ENCODE results near the gene IL17RD.

The IL17RD gene

DNA sequence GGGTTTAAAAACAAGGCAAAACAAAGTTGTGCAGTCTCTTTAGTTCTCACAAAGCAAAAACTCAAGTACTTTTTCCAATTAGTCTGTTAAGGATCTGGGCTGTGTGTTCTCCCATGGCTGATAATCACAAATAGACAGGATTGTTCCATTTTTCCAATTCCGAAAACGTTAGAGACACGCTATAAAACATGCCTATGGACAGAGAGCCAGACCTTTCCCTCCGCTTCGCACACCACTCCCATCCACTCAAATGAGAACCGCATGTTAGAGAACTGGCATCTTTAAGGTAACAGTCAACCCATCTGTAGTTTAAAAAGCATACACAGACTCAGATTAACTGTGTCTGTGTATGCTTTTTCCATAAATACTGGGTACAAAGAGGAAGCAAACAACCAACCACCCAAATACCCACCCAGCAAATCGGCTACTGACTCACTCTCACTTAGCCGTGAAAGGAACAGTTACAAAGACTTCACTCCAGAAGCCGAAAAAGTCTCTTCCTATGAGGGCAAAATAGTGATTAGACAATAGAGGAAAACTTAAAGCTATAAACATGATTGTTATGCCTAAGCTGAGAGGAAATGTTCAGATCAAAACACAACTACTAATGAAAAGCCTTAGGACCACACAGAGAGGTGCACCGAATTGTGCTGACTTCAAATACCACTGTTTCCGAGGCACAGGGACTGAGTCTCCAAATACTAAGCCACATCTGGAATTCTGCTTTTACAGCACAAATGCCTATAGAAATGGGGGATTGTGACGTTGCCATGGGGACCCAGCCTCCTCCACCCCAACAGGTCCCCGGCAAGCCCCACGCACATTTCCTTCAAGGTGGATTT, 36.1 kb downstream of the IL17RD start:
- no peak for DNase-seq

DNA sequence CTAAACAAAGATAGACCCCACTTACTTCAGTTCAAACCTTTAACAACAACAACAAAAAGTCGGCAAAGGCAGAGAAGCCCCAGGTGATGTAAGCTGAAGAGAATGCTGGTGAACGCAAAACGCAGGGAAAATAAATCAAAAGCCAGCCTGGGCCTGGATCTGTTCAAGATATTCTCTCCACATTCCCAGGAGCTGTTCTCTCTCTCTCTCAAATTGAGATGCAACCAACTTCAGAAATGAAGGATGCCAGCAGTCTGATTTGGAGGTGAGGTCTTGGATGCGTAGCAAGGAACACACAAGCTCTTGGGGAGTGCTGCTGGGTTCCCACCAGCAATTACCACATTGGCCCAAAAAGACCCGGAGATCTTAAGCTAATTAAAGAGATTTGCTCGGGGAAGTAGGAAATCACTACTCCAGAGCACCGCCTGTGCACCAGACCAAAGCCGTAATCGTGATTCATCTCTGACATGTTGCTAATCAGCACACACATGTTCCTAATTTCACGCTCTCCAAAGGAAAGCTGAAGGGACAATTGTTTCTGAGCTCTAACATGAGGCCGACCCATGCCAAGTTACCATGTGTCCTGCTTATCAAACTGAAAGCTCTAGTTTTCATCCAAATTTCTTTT, 37.1 kb downstream of the IL17RD start:
- DNase-seq: no peak

DNA sequence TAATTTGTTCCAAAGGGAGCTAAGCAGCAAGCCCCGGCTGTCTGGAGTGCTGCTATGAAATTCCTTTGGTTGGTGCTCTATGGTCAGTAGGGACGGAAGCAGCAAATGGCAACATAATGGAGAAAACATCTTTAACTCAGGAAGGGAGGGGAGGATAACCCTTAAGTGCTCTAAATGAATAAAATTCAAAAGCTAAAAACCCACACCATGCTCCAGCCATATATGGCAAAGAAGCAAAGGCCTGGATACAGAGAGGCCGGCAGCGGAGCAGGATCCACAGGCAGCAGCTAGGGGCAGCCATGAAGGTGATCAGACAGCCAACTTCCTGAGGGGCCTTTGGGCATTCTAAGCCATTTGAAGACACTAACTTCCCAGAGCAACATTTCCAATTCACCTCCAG, 38.9 kb downstream of the IL17RD start:
- no peak for DNase-seq

DNA sequence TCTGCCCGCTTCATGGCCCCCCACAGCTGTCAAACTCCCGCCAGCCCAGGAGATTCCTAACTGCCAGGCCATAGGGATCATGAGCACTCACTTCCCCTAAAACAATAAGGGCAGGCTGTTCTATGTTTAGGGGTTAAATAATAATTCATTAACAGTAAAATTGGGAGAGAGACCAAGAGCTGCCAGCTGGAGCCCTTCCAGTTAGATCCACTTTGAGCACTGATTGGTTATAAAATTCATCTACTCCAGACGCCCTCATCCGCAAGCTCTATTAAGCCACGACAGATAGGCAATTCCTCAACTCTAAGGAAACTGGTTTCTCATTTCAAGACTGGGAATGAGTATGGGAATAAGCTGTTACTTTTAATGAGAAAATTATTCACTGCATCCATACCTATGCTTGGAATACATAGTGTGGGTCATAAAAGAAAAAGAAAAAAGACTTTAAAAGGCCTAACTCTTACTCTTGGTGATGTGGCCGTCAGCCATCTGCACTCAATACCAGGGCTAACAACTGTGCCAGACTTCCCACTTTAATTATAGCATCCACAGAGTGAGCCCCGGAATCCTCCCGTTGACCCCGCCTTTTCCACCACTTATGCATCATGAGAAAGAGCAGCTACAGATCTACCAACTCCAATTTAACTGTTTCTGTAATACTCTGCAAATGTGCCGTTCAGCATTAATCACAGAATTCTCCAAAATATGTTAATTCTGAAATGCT, 44.5 kb downstream of the IL17RD start:
- DNase-seq: no peak

DNA sequence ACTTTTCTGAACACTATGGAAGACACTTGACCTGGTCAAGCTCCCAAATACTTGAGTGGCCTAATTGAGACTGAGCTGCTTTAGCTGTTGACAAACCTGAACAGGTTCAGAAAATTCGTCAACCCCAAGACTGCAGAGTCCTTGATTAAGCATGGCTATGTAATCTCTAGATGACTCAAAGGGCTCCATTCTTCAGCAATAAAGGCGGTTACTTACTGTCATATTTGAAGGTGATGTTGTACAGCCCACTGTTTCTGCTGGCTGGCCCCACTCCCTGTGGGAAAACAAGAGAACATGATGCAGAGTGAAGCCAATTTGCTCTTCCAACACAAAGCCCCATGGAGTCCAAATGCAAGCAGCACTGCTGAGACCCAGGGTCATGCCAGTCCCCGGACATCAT, 45.1 kb downstream of the IL17RD start:
- no peak for DNase-seq

DNA sequence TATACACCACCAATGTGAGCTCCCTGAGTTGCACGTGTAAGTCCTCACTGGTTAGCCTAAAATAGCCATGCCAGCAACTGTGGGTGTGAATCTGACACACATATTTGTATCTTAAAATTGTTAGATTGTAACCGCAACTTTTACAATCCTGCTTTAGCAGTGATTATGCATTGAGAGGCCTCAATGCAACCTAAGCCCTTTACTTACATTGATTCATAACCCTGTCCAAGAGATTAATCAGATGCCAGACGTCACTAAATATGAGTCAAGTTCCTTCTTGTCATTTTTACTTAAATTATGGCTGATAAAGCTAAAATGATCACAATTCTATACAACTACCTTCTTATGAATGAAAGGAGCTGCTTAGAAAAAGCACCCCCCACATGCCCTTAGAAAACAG, 46.9 kb downstream of the IL17RD start:
- DNase-seq: no peak

DNA sequence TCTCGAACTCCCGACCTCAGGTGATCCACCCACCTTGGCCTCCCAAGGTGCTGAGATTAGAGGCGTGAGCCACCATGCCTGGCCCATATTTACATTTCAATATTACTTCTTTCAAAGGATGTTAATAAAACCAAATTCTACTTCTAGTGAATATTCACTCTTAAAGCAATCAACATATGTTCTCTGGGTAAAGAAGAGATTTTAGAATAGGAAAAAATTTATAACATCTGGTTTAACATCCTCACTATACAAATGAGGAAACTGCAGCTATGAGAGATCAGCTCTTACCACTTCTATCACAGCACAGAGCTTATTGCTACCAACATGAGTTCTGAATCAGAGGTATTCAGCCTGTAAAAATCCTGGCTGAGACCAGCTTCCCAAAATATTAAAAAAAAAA, 48.7 kb downstream of the IL17RD start:
- DNase-seq: no peak

DNA sequence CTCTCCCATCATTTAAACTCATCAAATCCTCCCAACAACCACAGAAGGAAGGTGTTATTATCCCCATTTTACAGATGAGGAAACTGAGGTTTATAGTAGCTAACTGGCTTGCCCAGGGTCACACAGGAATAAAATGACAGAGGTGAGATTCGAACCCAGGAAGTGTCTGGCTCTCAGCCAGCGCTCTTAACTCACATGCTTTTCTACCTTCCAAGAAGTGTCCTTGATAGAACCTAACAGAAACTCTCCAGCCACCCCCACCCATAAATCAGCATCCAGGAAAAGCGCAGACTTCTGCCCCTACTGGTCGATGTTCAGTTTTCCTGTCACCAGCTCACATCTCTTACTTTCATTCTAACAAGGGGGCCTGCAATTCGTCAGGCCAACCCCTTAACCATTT, 52.9 kb downstream of the IL17RD start:
- DNase-seq: no peak

DNA sequence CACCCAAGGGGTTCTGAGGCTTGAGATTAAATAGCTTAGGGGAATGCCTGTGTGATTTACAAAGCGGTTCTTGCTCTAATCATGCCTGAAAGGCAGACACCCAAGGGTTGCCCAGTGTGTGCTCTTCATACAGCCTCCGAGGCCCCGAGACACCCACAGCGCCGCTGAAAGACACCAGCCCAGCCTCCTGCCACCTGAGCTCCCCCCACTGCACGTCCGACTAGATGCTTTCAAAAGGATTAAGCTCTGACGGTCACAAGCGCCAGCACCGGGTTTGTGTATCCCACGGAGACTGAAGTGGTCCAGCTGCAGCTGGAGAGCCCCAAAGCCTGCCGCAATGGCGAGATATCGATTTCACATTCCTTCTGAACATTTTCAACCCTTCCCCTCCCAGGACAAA, 54.4 kb downstream of the IL17RD start:
- no peak for DNase-seq

DNA sequence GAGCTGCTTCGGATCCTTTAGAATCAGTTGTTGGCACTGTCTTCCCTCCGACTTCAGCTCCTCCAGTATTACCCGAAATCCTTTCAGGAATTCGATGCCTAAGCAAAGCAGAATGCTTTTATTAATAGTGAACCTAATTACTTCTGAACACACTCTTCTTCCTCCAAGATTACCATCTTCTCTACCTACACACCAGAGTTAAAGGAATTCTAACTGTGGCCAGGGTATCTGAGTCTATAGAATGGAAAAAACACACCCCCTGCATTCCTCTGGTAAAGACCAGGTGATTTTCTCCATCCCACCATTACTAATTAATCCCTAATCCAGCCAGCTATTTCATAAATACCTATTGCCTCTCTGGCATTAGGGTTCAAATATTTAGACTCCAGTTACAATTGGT, 54.9 kb downstream of the IL17RD start:
- no peak for DNase-seq

DNA sequence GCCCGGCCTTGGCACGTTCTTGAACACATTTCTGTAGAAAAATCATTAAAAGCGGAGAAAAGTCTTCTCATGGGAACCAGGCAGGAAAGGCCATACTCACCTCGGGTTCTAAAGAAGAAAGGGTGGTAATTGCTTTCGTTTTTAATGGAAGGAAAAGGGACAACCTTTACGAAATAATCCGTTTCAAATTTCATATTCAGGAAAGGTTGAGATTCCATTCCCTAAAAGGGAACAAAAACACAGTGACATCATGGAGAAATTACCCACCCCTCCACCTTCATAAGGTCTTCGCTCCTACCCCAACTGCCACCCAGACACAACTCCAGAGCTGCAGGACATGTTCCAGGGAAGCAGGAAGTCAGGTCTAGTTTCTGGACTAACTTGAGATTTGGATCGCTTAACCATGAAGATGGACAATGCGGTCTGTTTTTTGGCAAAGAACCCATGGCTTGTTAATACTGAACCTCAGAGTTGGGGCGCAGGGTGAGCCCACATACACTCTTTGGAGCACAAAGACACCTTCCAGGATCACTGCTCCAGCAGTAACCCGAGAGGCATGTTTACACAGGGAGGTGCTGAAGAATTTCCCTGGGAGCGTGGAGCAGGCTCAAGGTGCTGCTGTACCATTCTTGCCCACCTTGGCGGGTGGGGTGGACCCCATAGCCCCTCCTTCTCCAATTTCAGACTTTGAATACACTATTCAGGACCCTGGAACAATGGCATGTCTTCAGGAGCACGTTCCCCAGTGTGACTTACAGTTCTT, 55.5 kb downstream of the IL17RD start:
- DNase-seq: no peak

DNA sequence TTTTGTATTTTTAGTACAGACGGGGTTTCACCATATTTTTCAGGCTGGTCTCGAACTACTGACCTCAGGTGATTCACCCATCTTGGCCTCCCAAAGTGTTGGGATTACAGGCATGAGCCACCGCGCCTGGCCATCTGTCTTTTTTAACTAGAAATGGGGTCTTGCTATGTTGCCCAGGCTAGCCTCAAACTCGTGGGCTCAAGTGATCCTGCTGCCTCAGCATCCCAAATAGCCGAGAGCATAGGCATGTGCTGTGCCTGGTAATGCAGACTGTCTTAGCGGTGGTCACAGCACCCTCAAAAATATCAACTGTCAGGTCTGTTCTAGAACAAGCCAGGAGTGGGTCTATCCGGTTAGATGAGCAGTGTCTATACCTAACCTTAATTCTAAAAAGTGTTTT, 56.5 kb downstream of the IL17RD start:
- DNase-seq: no peak

DNA sequence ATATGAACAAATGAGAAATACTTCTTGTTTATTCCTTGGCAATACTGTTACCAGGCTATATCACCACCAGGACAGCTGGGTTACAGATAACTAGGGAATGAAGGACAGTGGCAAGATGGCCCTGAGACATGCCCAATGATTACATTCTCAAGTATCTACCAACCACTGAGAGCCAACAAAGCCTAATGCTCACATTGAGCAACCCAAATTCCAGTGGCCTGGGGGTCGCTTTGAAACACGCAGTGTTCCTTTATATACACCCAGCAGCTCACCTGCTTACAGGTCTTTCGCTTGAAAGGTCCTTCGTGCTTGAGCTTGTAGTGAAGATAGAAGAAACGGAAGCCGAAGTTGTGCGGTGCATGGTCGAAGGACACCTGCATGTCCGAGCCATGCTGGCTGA, 59.6 kb downstream of the IL17RD start:
- DNase-seq: no peak

DNA sequence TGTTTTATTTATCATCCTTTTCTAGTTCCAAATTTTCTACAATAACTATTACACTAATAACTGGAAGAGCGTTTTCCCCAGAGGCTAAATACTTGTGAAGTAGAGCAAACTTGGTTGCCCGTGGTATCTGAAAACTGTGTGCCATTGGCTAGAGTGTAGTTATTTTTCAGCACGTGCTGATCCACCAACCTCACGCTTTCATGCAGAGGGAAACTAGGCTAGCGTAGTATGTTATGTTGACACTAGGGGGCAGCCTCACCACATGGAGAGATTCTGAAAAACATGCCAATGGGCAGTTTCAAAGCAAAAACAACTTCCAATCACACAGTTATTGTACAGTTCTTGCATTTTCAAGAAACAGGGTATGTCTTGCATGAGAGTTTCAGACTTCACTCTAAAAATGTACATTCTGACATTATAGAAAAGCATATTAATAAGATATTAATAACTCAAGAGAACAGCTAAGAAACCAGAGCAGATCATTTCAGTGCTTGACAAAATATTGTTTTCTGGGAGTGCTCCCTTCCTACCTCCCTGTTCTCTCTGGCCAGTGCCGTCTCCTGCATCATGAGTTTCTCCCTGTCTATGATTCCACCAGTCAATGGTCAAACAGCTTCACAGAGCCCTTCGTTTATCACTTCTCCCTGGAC, 65.0 kb downstream of the IL17RD start:
- peak; percentile 48 to 62 for DNase-seq

DNA sequence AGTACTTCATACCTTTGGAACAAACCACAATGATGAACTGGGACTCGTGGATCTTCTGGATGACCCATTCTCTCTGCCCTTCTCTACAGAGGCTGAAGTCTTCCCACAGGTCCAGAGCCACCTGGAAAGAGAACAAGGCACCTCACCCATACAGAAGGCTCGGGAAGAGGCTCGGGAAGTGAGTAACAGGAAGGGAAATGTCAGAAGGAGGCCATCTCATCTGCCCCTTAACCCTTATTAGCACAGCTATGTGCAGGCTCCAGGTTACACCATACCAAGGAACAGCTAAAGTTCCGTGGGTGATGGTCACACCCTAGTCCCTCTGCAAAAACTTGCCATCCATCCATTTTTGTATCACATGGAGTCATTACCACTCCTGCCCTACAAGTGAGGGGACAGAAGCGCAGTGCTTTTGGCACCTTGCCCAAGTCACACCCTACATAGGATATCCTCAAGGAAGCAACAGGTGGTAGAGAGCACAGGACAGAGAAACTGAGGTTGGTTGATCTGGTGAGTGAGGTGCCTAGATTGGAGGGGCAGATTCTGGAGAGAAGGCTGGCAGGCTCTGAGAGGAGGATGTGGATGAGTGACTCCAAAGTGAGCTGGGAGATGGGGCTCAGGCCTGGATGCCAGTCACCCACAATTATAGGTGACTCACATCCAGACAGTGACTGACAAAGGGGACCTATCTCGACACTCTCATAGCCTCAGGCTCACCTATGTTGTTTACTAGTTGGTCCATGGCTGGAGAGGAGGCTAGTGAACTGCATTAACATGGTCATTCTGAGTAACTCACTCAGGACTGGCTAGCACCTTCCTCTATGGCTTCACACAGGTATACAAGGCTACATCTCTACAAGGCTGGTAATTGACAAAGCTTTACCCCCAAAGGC, 66.5 kb downstream of the IL17RD start:
- DNase-seq: no peak

DNA sequence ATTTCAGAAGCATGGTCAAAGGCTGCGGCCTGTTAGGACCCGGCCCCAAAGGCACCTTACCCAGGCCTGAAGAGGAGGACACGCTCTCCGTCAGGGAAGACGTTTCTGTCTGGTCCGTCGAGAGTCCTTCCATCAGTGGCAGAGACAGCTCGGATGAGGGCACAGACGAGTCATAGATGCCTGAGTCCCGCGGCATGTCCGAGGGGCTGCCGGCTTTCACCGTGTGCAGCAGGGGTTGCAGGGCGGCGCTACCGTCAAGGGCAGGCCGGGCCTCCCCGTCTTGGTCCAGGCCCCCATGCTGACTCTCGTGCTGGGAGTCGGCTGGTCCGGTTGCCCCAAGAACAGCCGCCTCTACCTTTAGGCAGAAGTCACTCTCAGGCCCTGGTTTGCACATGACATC, 67.6 kb downstream of the IL17RD start:
- no peak for DNase-seq

DNA sequence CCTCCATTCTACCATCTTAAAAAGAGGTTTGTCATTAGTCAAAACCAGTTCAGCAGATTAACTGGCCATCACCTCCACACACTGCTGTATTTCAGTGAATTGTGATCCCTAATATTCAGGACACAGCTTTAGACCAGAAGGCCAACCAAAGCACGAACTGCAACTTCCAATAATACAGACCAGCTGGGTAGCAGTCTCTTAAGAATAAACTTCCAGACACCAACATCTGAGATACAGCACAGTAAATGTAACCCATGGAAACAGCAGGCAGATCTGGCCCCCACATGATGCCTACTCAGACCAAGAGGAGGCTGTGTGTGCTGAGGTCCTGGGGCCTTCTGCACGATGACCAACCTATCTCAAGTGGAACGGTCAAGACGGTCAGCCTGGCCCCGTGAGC, 69.8 kb downstream of the IL17RD start:
- DNase-seq: no peak

DNA sequence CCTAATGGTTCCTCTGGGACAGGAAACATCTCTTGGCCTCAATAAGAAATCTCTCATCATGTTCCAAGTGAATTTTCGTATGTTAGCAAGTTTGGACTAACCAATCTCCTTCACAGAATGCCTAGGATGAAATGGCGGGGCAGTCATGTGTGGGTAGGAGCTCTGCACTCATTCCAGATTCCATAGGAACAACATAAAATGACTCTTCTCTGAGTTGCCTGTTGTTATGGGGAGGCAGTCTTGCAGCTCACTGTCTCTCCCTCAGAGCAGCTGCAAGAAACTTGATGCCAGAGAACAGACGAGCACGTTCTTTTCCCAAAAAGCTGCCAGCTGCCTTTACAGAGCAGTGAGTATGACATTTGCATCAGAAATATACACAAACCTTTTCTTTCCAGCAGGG, 70.6 kb downstream of the IL17RD start:
- DNase-seq: no peak

DNA sequence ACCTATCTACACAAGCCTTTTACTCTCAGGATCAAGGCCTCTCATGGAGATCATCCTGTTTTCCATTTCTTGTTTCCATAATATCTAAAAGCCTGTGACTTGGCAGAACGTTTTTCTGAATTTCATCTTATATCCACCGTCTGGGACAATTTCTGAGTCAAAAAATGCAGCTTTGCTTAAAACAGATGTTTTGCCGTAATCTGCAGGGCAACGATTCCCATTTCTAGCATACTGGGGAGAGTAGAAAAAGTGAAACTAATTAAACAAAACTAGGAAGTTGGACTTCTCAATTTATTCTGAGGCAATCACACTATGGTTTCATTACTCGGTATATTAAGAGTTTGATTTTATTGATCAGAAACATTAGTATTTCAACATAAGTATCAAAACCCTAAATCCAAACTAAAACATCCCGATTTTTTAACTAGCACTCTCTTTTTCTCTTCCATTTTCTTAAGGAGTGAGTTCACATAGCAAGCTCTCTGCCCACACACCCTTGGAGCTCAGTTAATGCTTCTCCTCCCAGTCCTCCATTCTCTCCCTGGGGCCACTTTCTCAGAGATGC, 71.1 kb downstream of the IL17RD start:
- DNase-seq: no peak

DNA sequence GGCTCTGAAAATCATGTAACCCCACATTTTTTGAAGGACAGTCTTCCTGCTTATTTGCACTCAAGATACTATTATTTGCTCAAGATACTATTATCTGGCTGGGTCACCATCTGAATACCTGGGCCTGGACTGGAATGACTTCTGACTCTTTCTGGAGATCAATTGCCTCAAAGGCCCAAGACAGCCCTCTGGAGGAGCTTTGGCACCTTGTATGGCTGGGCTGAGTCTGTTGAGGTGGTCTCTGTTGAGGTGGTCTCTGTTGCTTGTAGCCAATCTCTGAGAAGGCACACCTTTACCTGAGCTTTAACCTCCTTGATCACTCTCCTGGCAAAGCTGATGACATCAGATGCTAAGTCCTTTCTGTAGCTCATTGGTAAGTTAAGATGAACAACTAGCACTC, 71.7 kb downstream of the IL17RD start:
- DNase-seq: no peak

DNA sequence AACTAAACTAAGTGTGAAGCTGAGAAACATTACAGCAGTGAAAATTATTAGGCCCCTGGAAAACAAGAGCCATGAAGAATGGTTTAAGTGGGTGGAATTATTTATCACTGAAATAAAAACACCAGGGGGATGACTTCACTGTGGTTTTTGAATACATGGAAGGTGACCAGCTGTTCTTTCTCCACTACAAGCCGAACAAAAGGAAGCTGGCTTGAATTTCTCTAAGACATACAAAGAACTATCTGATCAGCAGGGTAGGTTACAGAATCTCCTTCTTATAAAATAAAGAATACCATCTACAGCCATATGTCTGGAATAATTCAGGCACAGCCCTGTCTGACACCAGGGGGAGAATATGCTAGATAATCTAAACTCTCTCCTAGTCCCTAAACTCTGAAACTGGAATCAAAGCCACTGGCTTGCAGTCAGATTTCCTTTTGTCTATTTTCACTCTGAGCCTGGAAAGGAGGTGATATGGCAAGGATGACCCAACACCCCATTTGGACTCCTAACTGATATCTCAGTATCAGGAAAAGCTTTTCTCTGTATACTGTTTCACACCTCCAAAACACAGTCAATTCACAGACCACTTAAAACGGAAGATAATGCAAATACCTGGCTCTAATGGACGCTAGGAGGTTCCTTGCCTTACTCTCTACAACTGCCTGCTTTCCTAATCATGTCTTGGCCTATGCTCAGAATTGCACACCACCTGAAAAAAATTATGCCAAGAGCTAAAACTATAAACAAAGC, 73.5 kb downstream of the IL17RD start:
- no peak for DNase-seq

All from CD4-positive, alpha-beta T cell treated with Interferon alpha-2 for 1 hour (primary cell).